Neural crest cell (in vitro differentiated cells): ENCODE measurements around the gene CARNS1. TPM values are rescaled to one million over a fixed set of nuclear protein-coding genes. Genes with fewer than 3 reads are reported as not detected.

ENCODE experiments used
- DNase-seq: peaks from one replicate; pipeline ENCODE4 v3.0.0; 2021; ENCODE audit warnings: low read depth, mixed read lengths, low spot score
- H3K27ac Mint-ChIP-seq: one replicate; pipeline ENCODE4 v1.8.0; 2021; ENCODE audit warnings: mild to moderate bottlenecking, mixed read lengths; ENCODE audit not compliant: unreplicated experiment
- H3K27me3 Mint-ChIP-seq: 2 replicates; pipeline ENCODE4 v1.8.0; 2021; ENCODE audit warnings: low read depth, mild to moderate bottlenecking, mixed read lengths
- H3K36me3 Mint-ChIP-seq: 2 replicates; pipeline ENCODE4 v1.8.0; 2021; ENCODE audit warnings: low read depth, mild to moderate bottlenecking, mixed read lengths
- H3K4me1 Mint-ChIP-seq: 2 replicates; pipeline ENCODE4 v1.8.0; 2021; ENCODE audit warnings: mixed read lengths
- H3K4me3 Mint-ChIP-seq: one replicate; pipeline ENCODE4 v1.8.0; 2021; ENCODE audit warnings: mild to moderate bottlenecking, mixed read lengths
- H3K9me3 Mint-ChIP-seq: 2 replicates; pipeline ENCODE4 v1.8.0; 2021; ENCODE audit warnings: mixed read lengths
- CTCF ChIP-seq: fragments of 200-600 bp; sonication (generic); conservative IDR thresholded peaks from 2 replicates; pipeline ENCODE4 v1.5.0; 2021; ENCODE audit warnings: antibody characterized with exemption, mild to moderate bottlenecking
- total RNA-seq: library from RNA; stranded (reverse); gene quantifications from 2 replicates; pipeline ENCODE4 v1.2.1, GENCODE V29; 2021

The CARNS1 gene
- total RNA-seq, 1 donor from 2014 or later = 0.12 TPM

- TF ChIP-seq CTCF = no peak
- no peak for DNase-seq
- H3K4me3 Mint-ChIP-seq = no peak overlapping the region
These were observed 19.7 kb downstream of the CARNS1 start for GRCh38 chr11:67435031-67435726.

DNA sequence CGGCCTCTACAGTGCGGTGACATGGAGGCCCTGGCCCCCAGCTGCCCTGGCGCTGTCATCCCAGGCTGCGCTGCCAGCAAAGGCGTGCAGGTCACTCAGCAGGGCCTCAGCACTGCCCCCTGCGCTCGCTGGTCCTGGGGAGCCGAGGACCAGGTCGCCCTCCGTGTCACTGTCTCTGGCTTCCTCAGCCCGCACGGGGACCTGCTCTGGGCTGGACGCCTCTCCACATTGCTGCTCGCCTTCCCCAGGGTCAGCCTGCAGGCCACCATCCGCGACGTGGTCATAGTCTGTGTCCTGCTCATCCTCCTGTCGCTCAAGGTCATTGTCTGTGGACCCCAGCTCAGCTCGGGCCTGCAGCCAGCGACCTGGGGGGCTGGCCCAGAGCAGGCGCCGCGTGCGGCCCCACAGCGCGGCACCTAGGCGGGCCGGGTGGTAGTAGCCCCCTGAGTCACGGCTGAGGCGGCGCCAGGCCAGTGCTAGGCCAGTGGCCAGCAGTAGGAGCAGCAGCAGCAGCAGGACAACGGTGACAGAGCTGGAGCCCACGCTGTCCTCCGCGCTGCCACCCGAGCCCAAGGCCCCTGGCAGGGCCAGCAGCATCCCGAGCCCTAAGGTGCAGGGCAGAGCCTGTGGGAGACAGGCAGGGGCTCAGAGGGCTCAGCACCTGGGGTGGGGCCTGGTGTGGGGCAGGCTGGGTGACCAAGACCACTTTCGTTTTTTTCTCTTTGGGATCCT is 20.4 kb downstream of the CARNS1 start:
- no peaks in the 10 kb centered on the region for H3K9me3 Mint-ChIP-seq
- no peak overlapping the region for H3K4me3 Mint-ChIP-seq
- DNase-seq = no peak
- H3K4me1 Mint-ChIP-seq = no peaks in the 10 kb centered on the region
- no peak for TF ChIP-seq CTCF
- peaks cover 3% of the 10 kb centered on the region for H3K36me3 Mint-ChIP-seq
- no peaks in the 10 kb centered on the region for H3K27me3 Mint-ChIP-seq
- no peak overlapping the region for H3K27ac Mint-ChIP-seq

More at GRCh38 chr11:67435031-67435726, 19.7 kb downstream of the CARNS1 start:
- peaks cover 3% of the 10 kb centered on the region for H3K36me3 Mint-ChIP-seq
- no peaks in the 10 kb centered on the region for H3K27me3 Mint-ChIP-seq
- no peaks in the 10 kb centered on the region for H3K9me3 Mint-ChIP-seq
- no peaks in the 10 kb centered on the region for H3K4me1 Mint-ChIP-seq
- peak overlapping the region; percentile 35 for H3K27ac Mint-ChIP-seq

DNA sequence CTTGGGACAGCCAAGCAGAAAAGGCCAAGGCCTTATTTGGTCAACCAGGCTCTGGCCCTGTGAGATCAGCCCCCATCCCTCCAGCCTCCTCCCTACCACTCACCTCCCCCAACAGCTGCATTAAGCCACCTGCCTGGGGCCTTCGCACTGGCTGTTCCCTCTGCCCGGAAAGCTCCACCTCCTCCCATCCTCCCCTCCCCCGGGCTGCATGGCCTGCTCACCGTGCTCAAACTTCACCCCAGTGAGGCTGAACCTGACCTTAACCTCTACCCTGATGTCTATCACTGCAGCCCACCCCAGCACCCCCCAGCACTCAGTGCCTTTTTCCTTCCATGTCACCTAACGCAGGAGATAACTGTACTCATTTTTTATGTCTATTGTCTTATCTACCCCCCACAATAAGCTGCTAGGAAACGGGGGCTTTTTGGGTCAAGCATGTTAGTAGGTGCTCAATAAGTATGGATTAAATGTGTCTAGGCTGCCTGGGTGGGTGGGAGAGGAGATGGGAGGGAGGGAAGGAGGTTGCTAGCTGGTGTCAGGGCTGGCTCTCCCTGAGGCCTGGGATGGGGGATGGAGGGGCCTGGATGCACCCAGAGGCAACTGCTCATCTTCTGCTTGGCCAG is 21.1 kb downstream of the CARNS1 start:
- no peaks in the 10 kb centered on the region for H3K27me3 Mint-ChIP-seq
- peaks cover 3% of the 10 kb centered on the region for H3K36me3 Mint-ChIP-seq
- no peak overlapping the region for H3K27ac Mint-ChIP-seq
- no peaks in the 10 kb centered on the region for H3K9me3 Mint-ChIP-seq
- no peak for TF ChIP-seq CTCF
- H3K4me3 Mint-ChIP-seq = peak overlapping the region; percentile 38
- no peaks in the 10 kb centered on the region for H3K4me1 Mint-ChIP-seq
- no peak for DNase-seq

DNA sequence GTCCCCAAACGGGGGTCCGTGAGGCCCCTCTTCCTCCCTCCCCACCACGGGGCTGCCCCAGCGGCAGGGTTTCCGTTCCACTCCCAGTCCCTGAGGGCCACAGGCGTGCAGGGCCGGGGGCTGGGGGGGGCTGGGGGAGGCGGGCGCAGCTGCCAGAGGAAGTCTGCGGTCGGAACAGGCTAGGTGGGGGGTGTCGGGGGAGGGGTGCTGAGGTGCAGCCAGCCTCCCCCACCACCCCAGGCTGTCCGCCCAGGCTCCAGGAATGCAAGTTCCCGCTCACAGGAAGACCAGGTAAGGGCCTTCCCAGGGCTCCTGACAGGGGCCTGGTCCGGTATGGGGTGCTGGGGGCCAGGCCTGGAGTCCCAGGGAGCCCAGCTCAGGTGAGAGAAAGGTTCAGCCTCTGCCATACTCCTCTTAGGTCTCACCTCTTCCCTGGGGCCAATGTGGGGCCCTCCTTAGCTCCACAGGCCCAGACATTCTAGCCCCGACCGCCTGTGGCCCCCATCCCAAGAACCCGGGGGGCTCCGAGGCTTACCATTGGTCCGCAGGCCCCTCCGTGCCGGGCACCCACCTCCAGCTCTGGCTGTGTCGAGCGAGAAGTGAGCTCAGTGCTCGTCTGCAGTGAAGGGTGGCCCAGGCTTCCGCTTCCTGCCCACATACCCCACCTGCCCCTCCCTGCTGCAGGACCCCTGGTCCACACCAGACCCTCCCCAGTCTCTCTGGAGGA is 21.8 kb downstream of the CARNS1 start, which contains the start of gene PTPRCAP:
PTPRCAP (minus strand) TSS at position 601 of the 727 bp plus-strand sequence; CDS start at position 538, 63 bp downstream.
- peak within 1 kb of the TSS; percentile 41 for H3K4me3 Mint-ChIP-seq
- no peak for DNase-seq
- H3K27ac Mint-ChIP-seq = no peak within 1 kb of the TSS

More for the DNA sequence above, 21.8 kb downstream of the CARNS1 start, which contains the start of gene PTPRCAP:
- no peaks in the 10 kb centered on the region for H3K9me3 Mint-ChIP-seq
- TF ChIP-seq CTCF = no peak
- H3K36me3 Mint-ChIP-seq = peaks cover 3% of the 10 kb centered on the region
- H3K27me3 Mint-ChIP-seq = no peaks in the 10 kb centered on the region
- H3K4me1 Mint-ChIP-seq = no peaks in the 10 kb centered on the region
